ENCODE results near the gene KCNMB1. TPM values are rescaled to one million over a fixed set of nuclear protein-coding genes. Genes with fewer than 3 reads are reported as not detected.

The KCNMB1 gene
- total and polyA plus RNA-seq, 10 of the 15 experiments (the other 5 are each of a cell fraction or from before 2014, with no cell fraction given) = 1.2 to 3.6 (median 2.6) TPM

- Histone ChIP-seq H3K27ac (ENCODE audit: control insufficient read depth, insufficient read depth) (no peak overlapping the region), H3K27me3 (replicated peaks in 1 of 2; ENCODE audit: control insufficient read depth in 2 of 2, insufficient read depth in 2 of 2, low read length in 1 of 2) (no peaks in the 10 kb centered on the region; a peak in 1 of 4 replicates), H3K4me2 (ENCODE audit: control insufficient read depth, insufficient read depth) (peak overlapping the region; percentile 44), H3K4me3 (no peak overlapping the region), H3K9ac (ENCODE audit: control insufficient read depth, insufficient read depth, low read length) (no peak overlapping the region), H4K20me1 (ENCODE audit: control insufficient read depth, insufficient read depth) (no peaks in the 10 kb centered on the region), H2AFZ (ENCODE audit: control insufficient read depth, low read depth, low read length) (peak overlapping the region; percentile 49), H3K79me2 (ENCODE audit: control insufficient read depth, insufficient read depth, low read length) (no peaks in the 10 kb centered on the region), H3K36me3 (ENCODE audit: control insufficient read depth in 2 of 2, insufficient read depth in 2 of 2, low read length in 1 of 2) (no peaks in the 10 kb centered on the region), H3K9me3 (replicated peaks; ENCODE audit: control insufficient read depth, insufficient read depth, low read length) (no peaks in the 10 kb centered on the region), H3K4me1 (ENCODE audit: control insufficient read depth, insufficient read depth, low read length) (peaks cover 21% of the 10 kb centered on the region)
- no peak for FAIRE-seq
- CTCF ChIA-PET = interaction anchor here (1.2 kb wide), 1 partner anchor 17 kb away, joined by 4 read pairs; no protein-coding TSS in a partner anchor
- 0 out of 2 replicates have a peak, but pooled peaks have one; percentile 35 for TF ChIP-seq EED (IDR thresholded peaks at IDR 0.05; ENCODE audit: low read depth)
- no peak for TF ChIP-seq YY1 (IDR thresholded peaks at IDR 0.05; ENCODE audit: low read depth, low read length)
- RAD21 ChIA-PET (ENCODE audit: unreplicated experiment) = interaction anchor here (1.0 kb wide), 1 partner anchor 116 kb away, joined by 3 read pairs; no protein-coding TSS in a partner anchor
- SMC1A ChIA-PET (ENCODE audit: uncharacterized antibody, unreplicated experiment) = interaction anchor here (1.2 to 1.3 kb wide), 3 partner anchors 10 to 45 kb away, joined by 3 to 4 read pairs (median 3); no protein-coding TSS in a partner anchor
- POLR2A ChIA-PET = no interaction called here
- intact Hi-C loops (cut with micrococcal nuclease; ENCODE audit: unreplicated experiment) (no loop called here), in situ Hi-C loops (cut with MboI) (no loop called here)
- BruUV-seq (replicated peaks) = no TSS peak
- no peak for DNase-seq (ENCODE audit: low read depth, low spot score)
- WGBS (ENCODE audit: insufficient coverage, insufficient replicate concordance, low lambda C conversion rate, missing lambda C conversion rate) = 1% methylated on average over 6 of the region's 6 CpGs
- peak; percentile 45 for ATAC-seq
Observed at GRCh38 chr5:170393235-170393634, 4.1 kb upstream of the KCNMB1 start.

GRCh38 chr5:170390472-170390871 lies 1.3 kb upstream of the KCNMB1 start:
- no TSS peak for BruUV-seq (replicated peaks)
- FAIRE-seq = no peak
- Histone ChIP-seq H2AFZ (ENCODE audit: control insufficient read depth, low read depth, low read length) (no peak overlapping the region), H3K4me3 (no peak overlapping the region), H3K4me2 (ENCODE audit: control insufficient read depth, insufficient read depth) (peak overlapping the region; percentile 51), H3K79me2 (ENCODE audit: control insufficient read depth, insufficient read depth, low read length) (no peaks in the 10 kb centered on the region), H3K27me3 (replicated peaks in 1 of 2; ENCODE audit: control insufficient read depth in 2 of 2, insufficient read depth in 2 of 2, low read length in 1 of 2) (no peaks in the 10 kb centered on the region; a peak in 1 of 4 replicates), H3K9me3 (replicated peaks; ENCODE audit: control insufficient read depth, insufficient read depth, low read length) (no peaks in the 10 kb centered on the region), H3K9ac (ENCODE audit: control insufficient read depth, insufficient read depth, low read length) (no peak overlapping the region), H3K27ac (ENCODE audit: control insufficient read depth, insufficient read depth) (no peak overlapping the region), H4K20me1 (ENCODE audit: control insufficient read depth, insufficient read depth) (no peaks in the 10 kb centered on the region), H3K36me3 (ENCODE audit: control insufficient read depth in 2 of 2, insufficient read depth in 2 of 2, low read length in 1 of 2) (no peaks in the 10 kb centered on the region), H3K4me1 (ENCODE audit: control insufficient read depth, insufficient read depth, low read length) (peaks cover 21% of the 10 kb centered on the region)
- intact Hi-C loops (cut with micrococcal nuclease; ENCODE audit: unreplicated experiment) = no loop called here
- DNase-seq (ENCODE audit: low read depth, low spot score) = no peak
- no peak for TF ChIP-seq GATAD2B (conservative IDR thresholded peaks at IDR 0.05; ENCODE audit: low read depth)
- 0 out of 2 replicates have a peak, but pooled peaks have one; percentile 15 for TF ChIP-seq TAF1 (IDR thresholded peaks at IDR 0.05; ENCODE audit: borderline replicate concordance, low read depth, low read length)
- 0 out of 2 replicates have a peak, but pooled peaks have one; percentile 46 for TF ChIP-seq NR2F1 (conservative IDR thresholded peaks at IDR 0.05)
- TF ChIP-seq PAX5 (IDR thresholded peaks at IDR 0.05; ENCODE audit: borderline replicate concordance, low read depth, low read length) = 0 out of 2 replicates have a peak, but pooled peaks have one; percentile 19
- SMC1A ChIA-PET (ENCODE audit: uncharacterized antibody, unreplicated experiment) = interaction anchor here (0.7 to 3.6 kb wide), 6 partner anchors 30 to 92 kb away, joined by 3 to 16 read pairs (median 4); partner anchors contain the start of gene LCP2
- in situ Hi-C loops (cut with MboI) = no loop called here
- WGBS (ENCODE audit: insufficient coverage, insufficient replicate concordance, low lambda C conversion rate, missing lambda C conversion rate) = 0% methylated on average over 3 of the region's 5 CpGs
- RAD21 ChIA-PET (ENCODE audit: unreplicated experiment) = interaction anchor here (0.8 to 4.2 kb wide), 9 partner anchors 13 to 122 kb away, joined by 3 to 21 read pairs (median 5); no protein-coding TSS in a partner anchor
- CTCF ChIA-PET = interaction anchor here (0.7 to 2.0 kb wide), 7 partner anchors 9 to 92 kb away, joined by 3 to 9 read pairs (median 5); partner anchors contain the start of gene LCP2
- peak; percentile 68 for ATAC-seq
- POLR2A ChIA-PET = interaction anchor here (0.7 to 1.0 kb wide), 6 partner anchors 10 to 170 kb away, joined by 3 to 4 read pairs (median 3); no protein-coding TSS in a partner anchor
